Heart left ventricle (tissue), 16 donors: ENCODE results near the gene CRADD. TPM values are rescaled to one million over a fixed set of nuclear protein-coding genes. Genes with fewer than 3 reads are reported as not detected.

Experiments used
- ATAC-seq, 4 donors: fragments of 200-7000 bp; cut with Tn5 transposase; one replicate each; pipeline ENCODE4 v1.9.1; 2020 to 2022; ENCODE audit warnings: moderate library complexity in 4 of 4, mild to moderate bottlenecking in 3 of 4, moderate number of reproducible peaks in 1 of 4
- DNase-seq, 5 donors: peaks; one replicate each; pipeline ENCODE4 v3.0.0-alpha.2; 2020
- H3K27ac ChIP-seq, 12 donors: fragments of 200-600 bp; sonication (generic) in 4 of 12; one replicate each; pipeline versions ENCODE4 v1.5.0 to v1.8.0; 2016 to 2022; ENCODE audit warnings: mild to moderate bottlenecking in 2 of 12
- H3K27me3 ChIP-seq, 9 donors: fragments of 200-600 bp; sonication (generic) in 2 of 9; one replicate each; pipeline versions ENCODE4 v1.5.1 to v1.8.0; 2016 to 2022; ENCODE audit warnings: mild to moderate bottlenecking in 3 of 9
- H3K36me3 ChIP-seq, 9 donors: fragments of 200-600 bp; sonication (generic) in 2 of 9; one replicate each; pipeline versions ENCODE4 v1.5.0 to v1.8.0; 2018 to 2022; ENCODE audit warnings: mild to moderate bottlenecking in 2 of 9
- H3K4me1 ChIP-seq, 12 donors: fragments of 200-600 bp; sonication (generic) in 4 of 12; one replicate each; pipeline versions ENCODE4 v1.5.0 to v1.8.0; 2016 to 2022; ENCODE audit warnings: mild to moderate bottlenecking in 3 of 12
- H3K4me3 ChIP-seq, 12 donors: fragments of 200-600 bp; sonication (generic) in 4 of 12; one replicate each; pipeline versions ENCODE4 v1.5.0 to v1.8.0; 2017 to 2022; ENCODE audit warnings: mild to moderate bottlenecking in 9 of 12, moderate library complexity in 4 of 12
- H3K9me3 ChIP-seq, 12 donors: fragments of 200-600 bp; sonication (generic) in 4 of 12; one replicate each; pipeline versions ENCODE4 v1.5.0 to v1.8.0; 2016 to 2022; ENCODE audit warnings: mild to moderate bottlenecking in 1 of 12
- CTCF ChIP-seq, 12 donors: fragments of 200-600 bp; sonication (generic) in 4 of 12; IDR thresholded peaks; one replicate each; pipeline versions ENCODE4 v1.5.0 to v1.8.0; 2018 to 2022; ENCODE audit warnings: antibody characterized with exemption in 12 of 12, mild to moderate bottlenecking in 5 of 12
- POLR2A ChIP-seq, 2 donors: fragments of 450-650 bp; IDR thresholded peaks; one replicate each; pipeline ENCODE4 v1.6.1; 2017; ENCODE audit warnings: antibody characterized with exemption in 2 of 2, mild to moderate bottlenecking in 2 of 2, moderate library complexity in 2 of 2
- WGBS, 4 donors: extraction: QIAGEN DNeasy Blood & Tissue Kit in 2 of 4; methylation state at CpG; one replicate each; pipeline versions ENCODE4 v1.1.5 to v1.1.7; 2013 to 2018; 5-methylcytosine and 5-hydroxymethylcytosine counted together
- intact Hi-C, 10 donors: fragments of 100-400 bp; cut with DNase I; formaldehyde crosslinking; loops; one replicate each; pipeline versions ENCODE4 v1.11.1 to v1.14.2; 2022
- polyA plus RNA-seq, 2 donors: library from polyadenylated mRNA; stranded (reverse); fragments of 200-250 nt; gene quantifications; one replicate each; pipeline ENCODE4 v1.2.3, GENCODE V29; 2013
- total RNA-seq, 9 donors: library from RNA; depleted of rRNA in 2 of 9; stranded (reverse); fragments of >200 nt in 2 of 9; fragmentation: NEBNext Ultra II Directional in 3 of 9; extraction: Animal tissue kit (Norgen Biotek cat#: 25700) in 3 of 9; gene quantifications; one replicate each; pipeline versions ENCODE4 v1.1.0 to v1.2.4, GENCODE V29; 2016 to 2023
- donor health status: ischemic (EF 13 %, LVEDD 7.1; RV severe dilation, severe dysfunction).
- donor health status: healthy with polysubstance abuse.
- donor health status: DM: no; HTN: yes; CAD: no.
- donor health status: DM: no; HTN: no; CAD: no.
- donor health status: ischemic (EF 25% LVEDD 6.9; RV normal size, moderate dysfunction).
- donor health status: ischemic (EF 25% LVEDD 5.7; RV mildly dilated, moderate dysfunction).
- donor health status: healthy.
- donor health status: DM: yes; HTN: yes; CAD: no.
- donor health status: ischemic (EF 35%, LVEDD 5.7; RV mildly dilated, moderate dysfunction).
- donor health status: nonischemic (EF 11% LVEDD 7.7; RV severe dilation, severe dysfunction).
- donor health status: DM: yes; HTN: yes; CAD: no.
- donor health status: PGD.
- donor health status: ischemic (EF 29% LVEDD 5.4; RV normal size, mild dysfunction).
- donor health status: nonischemic (EF 23%, LVEDD 6.1; RV moderate dilation, normal function).

CRADD gene
- total and polyA plus RNA-seq, 11 donors: 11.0 to 100 (median 44.5) TPM

GRCh38 chr12:93848523-93849101 is 171.4 kb downstream of the CRADD start:
- H3K36me3 ChIP-seq: peaks cover 0 to 4% (median 0%) of the 10 kb centered on the region in 9 donors
- WGBS, 4 donors: 69 to 82% (median 73%) methylated on average over 11 of the region's 11 CpGs
- ATAC-seq (peak in 3 of 4 donors; percentile 49 to 82 (median 70)), DNase-seq (peak in 1 of 5 donors; percentile 42)
- intact Hi-C loops: loop anchor here in 1 of 10 donors (5.0 kb wide), 1 partner anchor 34 kb away; no protein-coding TSS in a partner anchor
- H3K4me1 ChIP-seq: peaks cover 0 to 23% (median 7%) of the 10 kb centered on the region in 12 donors
- peak overlapping the region in 5 of 12 donors; percentile 2 to 86 (median 36) for H3K27ac ChIP-seq
- TF ChIP-seq CTCF (IDR thresholded peaks at IDR 0.05) (no peak), POLR2A (IDR thresholded peaks at IDR 0.05) (no peak)
- no peak overlapping the region for H3K4me3 ChIP-seq
- no peaks in the 10 kb centered on the region for H3K9me3 ChIP-seq
- H3K27me3 ChIP-seq: no peaks in the 10 kb centered on the region

- 95 to 97% (median 96%) methylated on average over 13 to 15 of the region's 15 CpGs for WGBS, 4 donors
- H3K4me1 ChIP-seq: peaks cover 0 to 23% (median 5%) of the 10 kb centered on the region in 12 donors
- no peaks in the 10 kb centered on the region for H3K9me3 ChIP-seq
- no peak for ATAC-seq
- H3K4me3 ChIP-seq: no peak overlapping the region
- no peak for TF ChIP-seq POLR2A (IDR thresholded peaks at IDR 0.05)
- TF ChIP-seq CTCF (IDR thresholded peaks at IDR 0.05): no peak
- H3K27ac ChIP-seq: no peak overlapping the region
- H3K36me3 ChIP-seq: peaks cover 0 to 4% (median 0%) of the 10 kb centered on the region in 9 donors
- no peaks in the 10 kb centered on the region for H3K27me3 ChIP-seq
- DNase-seq: no peak
- intact Hi-C loops: loop anchor here in 1 of 10 donors (5.0 kb wide), 1 partner anchor 32 kb away; no protein-coding TSS in a partner anchor
Observed at GRCh38 chr12:93849946-93850345, 172.8 kb downstream of the CRADD start.

- TF ChIP-seq CTCF (IDR thresholded peaks at IDR 0.05) (no peak), POLR2A (IDR thresholded peaks at IDR 0.05) (no peak)
- no peak overlapping the region for H3K4me3 ChIP-seq
- peaks cover 0 to 23% (median 5%) of the 10 kb centered on the region in 12 donors for H3K4me1 ChIP-seq
- intact Hi-C loops: no loop called here
- DNase-seq (no peak), ATAC-seq (no peak)
- 93 to 96% (median 95%) methylated on average over 7 of the region's 7 CpGs for WGBS, 4 donors
- no peaks in the 10 kb centered on the region for H3K9me3 ChIP-seq
- H3K36me3 ChIP-seq: peaks cover 0 to 4% (median 0%) of the 10 kb centered on the region in 9 donors
- no peak overlapping the region for H3K27ac ChIP-seq
- H3K27me3 ChIP-seq: no peaks in the 10 kb centered on the region
Observed at GRCh38 chr12:93850481-93851256, 173.5 kb downstream of the CRADD start.

- Histone ChIP-seq H3K27ac (no peak overlapping the region), H3K4me1 (peaks cover 0 to 23% (median 5%) of the 10 kb centered on the region in 12 donors), H3K27me3 (no peaks in the 10 kb centered on the region), H3K36me3 (peaks cover 0 to 4% (median 0%) of the 10 kb centered on the region in 9 donors), H3K4me3 (no peak overlapping the region), H3K9me3 (no peaks in the 10 kb centered on the region)
- ATAC-seq (no peak), DNase-seq (no peak)
- TF ChIP-seq CTCF (IDR thresholded peaks at IDR 0.05) (no peak), POLR2A (IDR thresholded peaks at IDR 0.05) (no peak)
- WGBS, 4 donors: 90 to 98% (median 94%) methylated on average over 4 of the region's 4 CpGs
- intact Hi-C loops: no loop called here
Observed at GRCh38 chr12:93851257-93851671, 174.1 kb downstream of the CRADD start.
